Measurements from ENCODE around the gene PPP1R14D.

Gene PPP1R14D

DNA sequence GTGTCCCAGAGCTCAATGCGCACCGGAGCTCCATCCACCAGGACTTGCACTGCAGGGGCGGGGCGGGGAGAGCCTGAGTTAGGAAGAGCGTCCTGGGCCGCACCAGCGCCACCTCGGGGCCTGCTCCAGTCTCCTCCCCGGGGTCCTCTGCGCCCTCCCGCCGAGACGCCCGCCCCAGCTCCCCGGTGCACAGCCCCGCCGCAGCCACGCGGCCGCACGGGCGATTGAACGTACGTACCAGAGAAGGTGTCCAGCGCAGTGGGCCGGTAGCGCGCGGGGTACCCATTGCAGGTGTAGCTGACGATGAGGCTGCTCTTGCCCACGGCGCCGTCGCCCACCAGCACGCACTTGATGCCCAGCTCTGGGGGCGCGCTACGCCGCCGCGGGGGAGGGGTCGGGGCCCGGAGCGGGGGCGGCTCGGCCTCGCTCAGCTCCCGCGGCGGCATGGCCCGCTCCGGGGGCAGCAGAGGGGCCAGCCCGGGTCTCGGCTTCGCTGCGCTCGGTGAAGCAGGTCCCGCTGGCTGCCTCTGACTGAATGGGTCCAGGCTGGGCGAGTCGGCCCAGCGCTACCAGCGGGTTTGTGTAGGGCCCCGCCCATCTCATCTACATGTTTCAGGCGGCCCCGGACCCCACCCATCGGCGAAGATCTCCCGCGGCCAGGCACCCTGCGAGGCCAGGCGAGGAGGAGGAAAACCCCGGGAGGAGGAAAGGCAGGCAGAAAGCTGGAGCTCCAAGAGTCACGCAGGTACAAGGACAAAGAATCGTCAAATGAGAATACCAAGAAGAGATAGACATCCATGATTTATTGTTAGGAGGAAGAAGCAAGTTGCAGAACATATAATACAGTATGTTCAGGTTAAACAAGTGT lies 45.4 kb upstream of the PPP1R14D start, which contains the start of gene RHOV:
Gene RHOV, minus strand, starts transcription at position 541 of the 868 bp plus-strand sequence. Its CDS starts 95 bp downstream, at position 446.
- Histone ChIP-seq H4K20me1 (ENCODE audit: insufficient read depth, low read length, poor library complexity, severe bottlenecking) (no peaks in the 10 kb centered on the region), H3K4me1 (ENCODE audit: insufficient read depth, low read length, poor library complexity, severe bottlenecking) (peaks cover 6% of the 10 kb centered on the region), H3K9ac (ENCODE audit: low read depth, low read length, poor library complexity, severe bottlenecking) (peak within 1 kb of the TSS; percentile 29), H3K4me3 (ENCODE audit: low read length, poor library complexity, severe bottlenecking) (peak within 1 kb of the TSS; percentile 73), H2AFZ (ENCODE audit: low read length) (peak within 1 kb of the TSS; percentile 91), H3K36me3 (ENCODE audit: insufficient read depth, low read length) (no peaks in the 10 kb centered on the region), H3F3A (ENCODE audit: low read depth) (no peaks in the 10 kb centered on the region), H3K4me2 (ENCODE audit: low read depth, low read length, poor library complexity, severe bottlenecking) (peak within 1 kb of the TSS; percentile 83), H3K27me3 (ENCODE audit: insufficient read depth, low read length, poor library complexity, severe bottlenecking) (peaks cover 7% of the 10 kb centered on the region), H3K9me2 (replicated peaks; ENCODE audit: low read depth, low read length) (no peaks in the 10 kb centered on the region), H3K79me2 (ENCODE audit: insufficient read depth, low read length) (no peaks in the 10 kb centered on the region), H3K9me3 (ENCODE audit: insufficient read depth, low read depth, low read length) (no peaks in the 10 kb centered on the region)
- no peak for TF ChIP-seq EZH2phosphoT487 (IDR thresholded peaks at IDR 0.05; ENCODE audit: borderline replicate concordance)
- TF ChIP-seq, protein P1, sequence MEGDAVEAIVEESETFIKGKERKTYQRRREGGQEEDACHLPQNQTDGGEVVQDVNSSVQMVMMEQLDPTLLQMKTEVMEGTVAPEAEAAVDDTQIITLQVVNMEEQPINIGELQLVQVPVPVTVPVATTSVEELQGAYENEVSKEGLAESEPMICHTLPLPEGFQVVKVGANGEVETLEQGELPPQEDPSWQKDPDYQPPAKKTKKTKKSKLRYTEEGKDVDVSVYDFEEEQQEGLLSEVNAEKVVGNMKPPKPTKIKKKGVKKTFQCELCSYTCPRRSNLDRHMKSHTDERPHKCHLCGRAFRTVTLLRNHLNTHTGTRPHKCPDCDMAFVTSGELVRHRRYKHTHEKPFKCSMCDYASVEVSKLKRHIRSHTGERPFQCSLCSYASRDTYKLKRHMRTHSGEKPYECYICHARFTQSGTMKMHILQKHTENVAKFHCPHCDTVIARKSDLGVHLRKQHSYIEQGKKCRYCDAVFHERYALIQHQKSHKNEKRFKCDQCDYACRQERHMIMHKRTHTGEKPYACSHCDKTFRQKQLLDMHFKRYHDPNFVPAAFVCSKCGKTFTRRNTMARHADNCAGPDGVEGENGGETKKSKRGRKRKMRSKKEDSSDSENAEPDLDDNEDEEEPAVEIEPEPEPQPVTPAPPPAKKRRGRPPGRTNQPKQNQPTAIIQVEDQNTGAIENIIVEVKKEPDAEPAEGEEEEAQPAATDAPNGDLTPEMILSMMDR (conservative IDR thresholded peaks at IDR 0.05; ENCODE audit: low read length), result peak; percentile 38

GRCh38 chr15:40872791-40873693 lies 44.5 kb upstream of the PPP1R14D start:
- H3K79me2 ChIP-seq (ENCODE audit: insufficient read depth, low read length), result no peaks in the 10 kb centered on the region
- H3K9me3 ChIP-seq (ENCODE audit: insufficient read depth, low read depth, low read length), result no peaks in the 10 kb centered on the region
- no peaks in the 10 kb centered on the region for H3F3A ChIP-seq (ENCODE audit: low read depth)
- peak overlapping the region; percentile 73 for H3K4me3 ChIP-seq (ENCODE audit: low read length, poor library complexity, severe bottlenecking)
- no peak for TF ChIP-seq EZH2phosphoT487 (IDR thresholded peaks at IDR 0.05; ENCODE audit: borderline replicate concordance)
- TF ChIP-seq, protein P1 (conservative IDR thresholded peaks at IDR 0.05; ENCODE audit: low read length), result no peak
- peaks cover 7% of the 10 kb centered on the region for H3K27me3 ChIP-seq (ENCODE audit: insufficient read depth, low read length, poor library complexity, severe bottlenecking)
- peak overlapping the region; percentile 91; the same call in 1 of the 2 replicates for H2AFZ ChIP-seq (ENCODE audit: low read length)
- no peaks in the 10 kb centered on the region for H4K20me1 ChIP-seq (ENCODE audit: insufficient read depth, low read length, poor library complexity, severe bottlenecking)
- H3K4me1 ChIP-seq (ENCODE audit: insufficient read depth, low read length, poor library complexity, severe bottlenecking), result peaks cover 6% of the 10 kb centered on the region
- peak overlapping the region; percentile 83 for H3K4me2 ChIP-seq (ENCODE audit: low read depth, low read length, poor library complexity, severe bottlenecking)
- H3K36me3 ChIP-seq (ENCODE audit: insufficient read depth, low read length), result no peaks in the 10 kb centered on the region
- H3K9me2 ChIP-seq (replicated peaks; ENCODE audit: low read depth, low read length), result no peaks in the 10 kb centered on the region
- H3K9ac ChIP-seq (ENCODE audit: low read depth, low read length, poor library complexity, severe bottlenecking), result no peak overlapping the region

DNA sequence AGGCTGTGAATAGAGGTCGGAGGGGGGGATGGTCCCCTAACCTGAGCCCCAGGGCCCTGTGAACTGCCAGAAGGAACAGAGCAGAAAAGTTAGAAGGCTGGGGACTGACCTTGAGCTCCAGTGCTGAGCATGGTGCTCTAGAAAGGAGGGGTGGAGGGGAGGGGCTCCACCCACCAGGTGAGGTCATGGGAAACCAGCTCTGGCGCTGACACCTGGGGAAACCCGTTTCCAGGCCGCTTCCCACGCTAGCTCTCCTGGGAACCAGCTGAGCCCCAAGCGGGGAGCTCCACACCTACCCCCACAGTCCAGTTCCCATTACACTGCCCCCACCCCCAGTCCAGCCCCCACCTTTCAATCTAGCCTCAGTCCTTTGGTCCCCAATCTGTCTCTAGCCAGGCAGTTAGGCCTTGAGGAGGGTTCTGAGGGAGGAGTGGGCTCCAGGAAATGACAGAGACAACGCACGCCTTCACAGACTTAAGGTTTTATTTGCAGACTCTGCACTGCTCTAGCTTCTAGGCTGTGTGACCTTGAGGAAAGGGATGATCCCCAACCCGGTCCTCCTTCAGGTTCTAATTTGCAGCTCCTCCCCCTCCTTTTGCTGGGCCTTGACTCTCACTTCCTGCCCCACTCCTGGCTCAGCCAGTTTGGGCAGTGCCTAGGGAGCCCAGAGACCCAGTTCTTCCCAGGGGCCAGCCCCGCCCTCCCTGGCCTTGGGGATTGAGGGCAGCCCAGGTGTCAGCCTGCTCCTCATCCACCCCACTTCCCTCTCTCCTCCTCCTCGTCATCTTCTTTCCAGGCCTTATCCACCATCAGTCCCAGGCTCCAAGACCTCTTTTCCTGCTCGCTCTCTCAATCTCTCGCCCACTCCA lies 43.5 kb upstream of the PPP1R14D start:
- TF ChIP-seq EZH2phosphoT487 (IDR thresholded peaks at IDR 0.05; ENCODE audit: borderline replicate concordance), result no peak
- TF ChIP-seq, protein P1 (conservative IDR thresholded peaks at IDR 0.05; ENCODE audit: low read length), result no peak
- H3K9me2 ChIP-seq (replicated peaks; ENCODE audit: low read depth, low read length), result no peaks in the 10 kb centered on the region
- H3K79me2 ChIP-seq (ENCODE audit: insufficient read depth, low read length), result no peaks in the 10 kb centered on the region
- H4K20me1 ChIP-seq (ENCODE audit: insufficient read depth, low read length, poor library complexity, severe bottlenecking), result no peaks in the 10 kb centered on the region
- no peak overlapping the region for H3K9ac ChIP-seq (ENCODE audit: low read depth, low read length, poor library complexity, severe bottlenecking)
- H3K27me3 ChIP-seq (ENCODE audit: insufficient read depth, low read length, poor library complexity, severe bottlenecking), result peaks cover 7% of the 10 kb centered on the region
- H3K9me3 ChIP-seq (ENCODE audit: insufficient read depth, low read depth, low read length), result no peaks in the 10 kb centered on the region
- no peaks in the 10 kb centered on the region for H3K36me3 ChIP-seq (ENCODE audit: insufficient read depth, low read length)
- H2AFZ ChIP-seq (ENCODE audit: low read length), result no peak overlapping the region
- peaks cover 6% of the 10 kb centered on the region for H3K4me1 ChIP-seq (ENCODE audit: insufficient read depth, low read length, poor library complexity, severe bottlenecking)
- no peak overlapping the region for H3K4me3 ChIP-seq (ENCODE audit: low read length, poor library complexity, severe bottlenecking)
- no peaks in the 10 kb centered on the region for H3F3A ChIP-seq (ENCODE audit: low read depth)
- H3K4me2 ChIP-seq (ENCODE audit: low read depth, low read length, poor library complexity, severe bottlenecking), result no peak overlapping the region
